Effector memory CD4-positive, alpha-beta T cell (primary cell): Measurements from ENCODE around the gene TBXAS1.
"Not testable (repeated sequence)": the region's sequence is repeated elsewhere in the genome, so short reads cannot be mapped to it uniquely, and the experiment has no call there.

Experiments used
- DNase-seq, 3 donors: peaks; one replicate each; pipeline ENCODE4 v3.0.0-alpha.2; 2020
- H3K27ac ChIP-seq: 2 replicates; pipeline ENCODE4 v1.7.0; 2013; ENCODE audit warnings: mild to moderate bottlenecking, low read length, moderate library complexity; ENCODE audit not compliant: insufficient read depth, poor library complexity, severe bottlenecking
- H3K27me3 ChIP-seq: replicated peaks from 2 replicates; pipeline ENCODE4 v1.7.0; 2013; ENCODE audit warnings: mild to moderate bottlenecking, low read length; ENCODE audit not compliant: insufficient read depth, control insufficient read depth, poor library complexity, severe bottlenecking
- H3K36me3 ChIP-seq: 2 replicates; pipeline ENCODE4 v1.7.0; 2013; ENCODE audit warnings: mild to moderate bottlenecking, low read length, moderate library complexity; ENCODE audit not compliant: control insufficient read depth, insufficient read depth
- H3K4me1 ChIP-seq: 2 replicates; pipeline ENCODE4 v1.7.0; 2013; ENCODE audit warnings: low read length, mild to moderate bottlenecking; ENCODE audit not compliant: control insufficient read depth, insufficient read depth, poor library complexity, severe bottlenecking
- H3K4me3 ChIP-seq: 2 replicates; pipeline ENCODE4 v1.7.0; 2013; ENCODE audit warnings: low read length, low read depth, mild to moderate bottlenecking; ENCODE audit not compliant: insufficient read depth, poor library complexity, severe bottlenecking
- H3K9me3 ChIP-seq: 2 replicates; pipeline ENCODE4 v1.7.0; 2013; ENCODE audit warnings: mild to moderate bottlenecking, low read length, moderate library complexity; ENCODE audit not compliant: control insufficient read depth

TBXAS1 gene

DNA sequence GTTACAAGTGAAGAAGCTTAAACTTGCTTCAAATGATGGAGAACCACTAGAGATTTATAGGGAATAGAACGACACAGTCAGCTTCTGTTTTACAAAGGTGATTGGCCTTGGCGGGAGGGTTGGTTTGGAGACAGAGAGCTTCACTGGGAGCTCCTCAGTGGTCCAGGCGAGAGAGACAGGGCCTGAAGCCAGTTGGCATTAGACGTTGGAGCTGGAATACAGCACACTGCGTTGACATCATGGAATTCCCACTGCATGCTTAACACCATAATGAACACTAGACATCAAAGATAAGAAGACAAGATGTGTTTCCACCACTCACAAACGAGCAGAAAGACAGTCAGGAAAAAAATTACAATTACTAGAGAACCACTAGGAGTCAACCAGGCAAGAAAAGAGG is 67.8 kb downstream of the TBXAS1 start:
- no peak overlapping the region for H3K4me3 ChIP-seq
- no peaks in the 10 kb centered on the region for H3K27me3 ChIP-seq
- no peak overlapping the region for H3K27ac ChIP-seq
- H3K9me3 ChIP-seq: no peaks in the 10 kb centered on the region
- no peaks in the 10 kb centered on the region for H3K4me1 ChIP-seq
- H3K36me3 ChIP-seq: no peaks in the 10 kb centered on the region
- no peak for DNase-seq

DNA sequence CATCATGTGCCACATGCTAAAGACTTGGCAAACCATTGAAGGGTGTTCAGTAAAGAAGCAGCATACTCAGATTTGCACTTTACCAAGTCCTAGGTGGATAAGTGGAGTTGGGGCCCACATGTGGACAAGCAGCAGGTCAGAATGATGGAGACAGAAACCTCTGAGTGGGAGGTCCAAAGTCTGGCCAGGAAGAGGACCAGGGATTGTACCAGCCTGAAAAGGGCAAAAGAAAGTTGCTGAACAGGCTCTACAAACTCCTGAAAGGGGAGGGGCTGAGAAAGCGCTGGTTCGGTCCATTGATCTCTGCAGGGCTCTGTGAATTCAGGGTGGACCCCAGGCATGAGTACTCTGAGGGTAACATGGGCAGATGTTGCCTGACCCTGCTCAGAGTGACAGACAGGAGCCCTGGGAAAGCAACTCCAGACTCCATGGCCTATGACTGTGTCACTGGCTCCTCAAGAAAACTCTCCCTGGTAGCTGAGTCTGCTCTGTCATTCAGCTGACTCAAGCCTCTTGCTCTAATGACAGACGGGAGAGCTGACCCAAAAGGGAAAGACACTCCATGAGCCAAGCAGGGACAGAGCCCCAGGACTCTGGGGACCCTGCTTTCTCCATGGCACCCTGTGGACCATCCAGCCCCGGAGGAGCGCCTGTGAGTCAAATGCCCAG is 68.5 kb downstream of the TBXAS1 start:
- no peak overlapping the region for H3K27ac ChIP-seq
- no peak overlapping the region for H3K4me3 ChIP-seq
- no peaks in the 10 kb centered on the region for H3K36me3 ChIP-seq
- H3K27me3 ChIP-seq: no peaks in the 10 kb centered on the region
- H3K4me1 ChIP-seq: no peaks in the 10 kb centered on the region
- no peaks in the 10 kb centered on the region for H3K9me3 ChIP-seq
- no peak for DNase-seq

DNA sequence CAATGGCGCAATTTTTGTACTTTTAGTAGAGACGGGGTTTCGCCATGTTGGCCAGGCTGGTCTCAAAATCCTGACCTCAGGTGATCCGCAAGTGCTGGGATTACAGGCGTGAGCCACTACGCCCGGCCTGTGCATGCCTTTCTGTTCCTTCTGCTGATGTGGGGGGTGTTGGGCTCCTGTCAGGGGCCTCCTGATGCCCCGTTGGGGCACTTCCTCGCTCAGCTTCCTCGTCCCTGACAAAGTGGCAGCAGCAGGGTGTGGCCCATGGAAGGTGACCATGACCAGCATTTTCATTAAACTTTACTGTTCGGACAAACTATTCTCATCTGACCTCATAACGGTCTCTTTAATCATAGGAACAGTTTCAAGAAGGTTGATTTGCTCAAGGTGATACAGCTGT is 69.4 kb downstream of the TBXAS1 start:
- Histone ChIP-seq H3K4me3 (no peak overlapping the region), H3K27me3 (no peaks in the 10 kb centered on the region), H3K36me3 (no peaks in the 10 kb centered on the region), H3K4me1 (no peaks in the 10 kb centered on the region), H3K27ac (no peak overlapping the region), H3K9me3 (no peaks in the 10 kb centered on the region)
- DNase-seq: no peak

DNA sequence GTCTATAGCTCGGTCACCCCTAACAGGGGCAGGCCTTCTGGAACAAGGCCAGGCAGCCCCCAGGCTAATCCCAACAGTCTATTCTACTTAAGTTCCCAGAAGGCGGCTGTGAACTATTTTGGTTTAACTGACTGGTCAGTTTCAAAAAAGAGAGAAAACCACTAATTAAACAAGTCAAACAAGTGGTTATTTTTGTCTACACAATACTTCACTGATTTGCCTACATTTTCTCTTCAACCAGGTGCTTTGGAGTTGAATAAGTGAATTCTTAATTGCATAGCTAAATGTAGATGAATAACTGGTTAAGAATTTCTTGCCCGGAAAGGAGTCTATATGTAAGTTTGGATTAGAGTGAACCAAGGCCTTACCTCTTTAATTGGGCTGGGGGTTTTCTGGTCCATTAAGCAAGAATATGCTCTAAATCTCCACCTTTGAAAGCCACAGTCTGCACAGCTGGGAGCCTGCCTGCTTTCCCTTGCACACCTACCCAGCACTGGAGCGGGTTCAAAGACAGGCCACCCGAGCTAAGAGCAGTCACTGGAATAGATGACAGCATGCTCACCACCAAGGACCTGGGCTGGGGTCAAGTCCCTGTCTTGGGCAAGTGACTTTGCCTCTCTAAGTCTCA is 70.4 kb downstream of the TBXAS1 start:
- no peaks in the 10 kb centered on the region for H3K27me3 ChIP-seq
- H3K36me3 ChIP-seq: no peaks in the 10 kb centered on the region
- H3K27ac ChIP-seq: no peak overlapping the region
- no peaks in the 10 kb centered on the region for H3K9me3 ChIP-seq
- H3K4me3 ChIP-seq: no peak overlapping the region
- no peak for DNase-seq
- H3K4me1 ChIP-seq: no peaks in the 10 kb centered on the region

DNA sequence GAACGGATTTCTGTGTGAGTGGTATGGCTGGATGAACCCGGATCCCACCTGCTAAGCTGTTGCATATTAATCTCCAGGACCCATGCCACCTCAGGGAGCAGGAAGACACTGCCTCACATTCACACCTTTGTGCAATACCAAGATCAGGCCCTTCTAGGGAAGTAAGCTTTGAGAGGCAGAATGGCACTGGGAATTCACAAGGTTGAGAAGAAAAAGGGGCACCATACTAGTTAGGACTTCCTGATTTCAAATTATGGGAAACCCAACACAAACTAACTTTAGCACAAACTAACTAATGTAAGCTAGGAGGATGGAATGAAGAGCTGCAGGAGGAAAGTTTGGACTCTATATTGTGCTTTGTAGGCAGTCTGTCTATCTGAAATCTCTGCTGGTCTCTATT is 71.3 kb downstream of the TBXAS1 start:
- no peak overlapping the region for H3K27ac ChIP-seq
- no peaks in the 10 kb centered on the region for H3K27me3 ChIP-seq
- no peaks in the 10 kb centered on the region for H3K9me3 ChIP-seq
- H3K4me1 ChIP-seq: no peaks in the 10 kb centered on the region
- no peak for DNase-seq
- H3K4me3 ChIP-seq: no peak overlapping the region
- H3K36me3 ChIP-seq: no peaks in the 10 kb centered on the region

DNA sequence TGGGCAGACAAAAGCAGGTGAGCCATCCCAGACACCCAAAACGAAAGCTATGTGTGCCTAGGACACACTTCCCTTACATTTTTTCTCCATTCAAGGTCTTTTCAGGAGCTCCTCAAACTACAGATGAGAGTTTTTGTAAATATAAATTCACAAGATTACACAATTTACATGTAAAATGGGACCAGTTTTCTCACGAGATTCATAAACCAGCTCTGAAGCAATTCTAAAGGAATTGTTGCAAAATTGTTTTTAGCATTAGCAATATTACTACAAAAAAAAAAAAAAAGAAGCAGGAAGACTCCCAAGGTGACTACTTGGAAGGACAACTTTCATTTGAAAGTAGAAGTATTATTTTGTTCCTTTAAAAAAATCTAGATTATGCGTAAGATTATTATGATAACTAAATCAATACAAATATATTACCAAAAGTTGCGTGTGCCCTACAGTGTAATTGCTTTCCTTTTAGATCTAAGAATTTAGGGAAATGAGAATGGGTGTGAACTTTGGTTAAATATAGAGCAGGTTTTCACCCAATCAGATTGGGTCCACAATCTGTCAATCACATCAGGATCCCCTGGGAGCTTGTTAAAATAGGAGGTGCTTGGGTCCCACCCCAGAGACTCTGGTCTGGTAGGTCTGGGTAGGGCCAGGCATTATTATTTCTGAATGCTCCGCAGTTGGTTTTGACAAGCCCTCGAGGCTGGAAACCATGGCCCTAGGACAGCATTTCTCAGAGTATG is 72.2 kb downstream of the TBXAS1 start:
- H3K27me3 ChIP-seq: no peaks in the 10 kb centered on the region
- no peak overlapping the region for H3K4me3 ChIP-seq
- H3K27ac ChIP-seq: no peak overlapping the region
- no peak for DNase-seq
- no peaks in the 10 kb centered on the region for H3K36me3 ChIP-seq
- no peaks in the 10 kb centered on the region for H3K9me3 ChIP-seq
- no peaks in the 10 kb centered on the region for H3K4me1 ChIP-seq

DNA sequence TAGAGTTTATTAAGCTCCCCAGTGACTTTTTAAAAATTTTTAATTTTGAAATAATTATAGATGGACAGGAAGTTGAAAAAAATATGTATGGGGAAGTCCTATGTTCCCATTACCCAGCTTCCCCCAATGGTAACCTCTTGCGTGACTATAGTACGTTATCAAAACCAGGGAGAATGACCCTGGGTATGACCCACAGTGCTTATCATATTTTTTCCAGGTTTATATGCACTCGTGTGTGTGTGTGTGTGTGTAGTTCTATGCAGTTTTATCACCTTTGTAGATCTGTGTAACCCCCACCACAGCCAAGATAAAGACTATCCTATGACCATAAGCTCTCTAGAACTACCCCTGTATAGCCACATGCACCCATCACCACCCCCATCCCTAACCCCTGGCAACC is 72.8 kb downstream of the TBXAS1 start:
- Histone ChIP-seq H3K27me3 (no peaks in the 10 kb centered on the region), H3K27ac (no peak overlapping the region), H3K4me3 (no peak overlapping the region), H3K36me3 (no peaks in the 10 kb centered on the region), H3K9me3 (no peaks in the 10 kb centered on the region), H3K4me1 (no peaks in the 10 kb centered on the region)
- DNase-seq: no peak

DNA sequence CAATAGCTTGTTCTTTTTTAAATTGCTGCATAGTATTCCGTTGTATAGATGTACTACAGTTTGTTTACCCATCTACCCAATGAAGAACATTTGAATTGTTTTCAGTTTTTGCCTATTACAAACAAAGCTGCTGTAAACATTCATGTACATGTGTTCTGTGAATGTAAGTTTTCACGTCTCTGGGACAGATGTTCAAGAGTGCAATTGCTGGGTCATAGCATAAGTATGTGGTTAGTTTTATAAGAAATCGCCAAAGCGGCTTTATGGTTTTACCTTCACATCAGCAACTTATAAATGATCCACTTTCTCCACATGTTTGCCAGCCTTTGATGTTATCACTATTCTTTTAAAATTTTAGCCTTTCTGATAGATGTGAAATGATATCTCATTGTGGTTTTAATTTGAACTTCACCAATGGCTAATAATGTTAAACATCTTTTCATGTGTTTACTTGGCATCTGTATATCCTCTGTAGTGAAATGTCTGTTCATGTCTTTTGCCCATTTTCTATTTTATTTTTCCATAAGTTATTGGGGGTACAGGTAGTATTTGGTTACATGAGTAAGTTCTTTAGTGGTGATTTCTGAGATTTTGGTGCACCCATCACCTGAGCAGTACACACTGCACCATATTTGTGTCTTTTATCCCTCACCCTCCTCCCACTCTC is 73.5 kb downstream of the TBXAS1 start:
- no peak overlapping the region for H3K27ac ChIP-seq
- no peaks in the 10 kb centered on the region for H3K36me3 ChIP-seq
- H3K4me1 ChIP-seq: no peaks in the 10 kb centered on the region
- DNase-seq: no peak
- H3K9me3 ChIP-seq: no peaks in the 10 kb centered on the region
- H3K27me3 ChIP-seq: no peaks in the 10 kb centered on the region
- H3K4me3 ChIP-seq: no peak overlapping the region

DNA sequence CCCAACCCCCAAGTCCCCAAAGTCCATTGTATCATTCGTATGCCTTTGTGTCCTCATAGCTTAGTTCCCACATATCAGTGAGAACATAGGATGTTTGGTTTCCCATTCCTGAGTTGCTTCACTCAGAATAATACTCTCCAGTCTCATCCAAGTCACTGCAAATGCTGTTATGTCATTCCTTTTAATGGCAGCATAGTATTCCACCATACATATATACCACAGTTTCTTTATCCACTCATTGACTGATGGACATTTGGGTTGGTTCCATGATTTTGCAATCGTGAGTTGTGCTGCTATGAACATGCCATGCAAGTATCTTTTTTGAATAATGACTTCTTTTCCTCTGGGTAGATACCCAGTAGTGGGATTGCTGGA is 74.0 kb downstream of the TBXAS1 start:
- not testable (repeated sequence) for H3K27ac ChIP-seq, DNase-seq, H3K4me3 ChIP-seq, H3K4me1 ChIP-seq, H3K27me3 ChIP-seq, H3K9me3 ChIP-seq, H3K36me3 ChIP-seq

DNA sequence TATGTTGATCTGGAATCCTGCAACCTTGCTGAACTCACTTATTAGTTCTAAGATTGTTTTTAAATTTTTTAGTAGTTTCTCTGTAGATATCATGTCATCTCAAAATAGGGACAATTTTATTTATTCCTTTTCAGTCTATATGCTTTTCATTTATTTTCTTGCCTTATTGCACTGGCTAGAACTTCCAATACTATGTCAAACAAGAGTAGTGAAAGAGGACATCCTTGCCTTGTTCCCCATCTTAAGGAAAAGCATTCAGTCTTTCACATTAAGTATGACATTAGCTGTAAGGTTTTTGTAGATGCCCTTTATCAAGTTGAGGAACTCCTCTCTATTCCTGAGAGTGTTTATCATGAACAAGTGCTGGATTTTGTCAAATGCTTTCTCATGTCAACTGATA is 77.8 kb downstream of the TBXAS1 start:
- DNase-seq: no peak
- Histone ChIP-seq H3K27me3 (no peaks in the 10 kb centered on the region), H3K4me3 (no peak overlapping the region), H3K36me3 (no peaks in the 10 kb centered on the region), H3K9me3 (no peaks in the 10 kb centered on the region), H3K27ac (no peak overlapping the region), H3K4me1 (no peaks in the 10 kb centered on the region)
